K562 (cell line): ENCODE data around the gene RAB38. TPM values are rescaled to one million over a fixed set of nuclear protein-coding genes. Genes with fewer than 3 reads are reported as not detected.

Experiments
- NCOA6 ChIP-seq: fragments of 450-650 bp; IDR thresholded peaks from 2 replicates; pipeline ENCODE4 v1.6.1; 2017; ENCODE audit warnings: mild to moderate bottlenecking
- polyA plus RNA-seq, 8 experiments: library from polyadenylated mRNA; depleted of rRNA in 4 of 8; stranded (reverse) in 5 of 8; unstranded in 3 of 8; fragments of >200 nt; fragmentation: Nextera tagmentation in 2 of 8; fragmentation: Illumina TruSeq in 1 of 8; extraction: Ambion mirVana in 2 of 8; extraction: Trizol in 1 of 8; gene quantifications; 2 replicates each; pipeline versions ENCODE4 v1.2.1 to v1.2.3, GENCODE V29; 2011 to 2014; ENCODE audit warnings: inconsistent platforms in 1 of 8, missing spikeins in 1 of 8
- total RNA-seq, 7 experiments: library from RNA; depleted of rRNA in 6 of 7; stranded (reverse); fragments of >200 nt in 6 of 7; fragmentation: Illumina TruSeq in 2 of 7; extraction: Trizol in 2 of 7; gene quantifications; 2 replicates each; pipeline versions ENCODE4 v1.2.1 to v1.2.3, GENCODE V29; 2011 to 2021; ENCODE audit warnings: low replicate concordance in 1 of 7
- TF ChIP-seq, protein P1 (sequence below): fragments of 250-450 bp; sonication (Bioruptor Pico); IDR thresholded peaks from 2 replicates; pipeline ENCODE4 v1.5.0; 2021
- TF ChIP-seq, protein P2 (sequence below), 2 experiments: IDR thresholded peaks; 2 replicates each; pipeline ENCODE4 v1.6.1; 2011; ENCODE audit warnings: borderline replicate concordance in 1 of 2, control low read depth in 1 of 2, low read depth in 1 of 2, low read length in 1 of 2, mild to moderate bottlenecking in 1 of 2, mixed read lengths in 1 of 2, moderate library complexity in 1 of 2; ENCODE audit not compliant: insufficient read depth in 1 of 2, insufficient read length in 1 of 2, poor library complexity in 1 of 2, severe bottlenecking in 1 of 2; ENCODE audit errors: extremely low read depth in 1 of 2
- TF ChIP-seq, protein P3 (sequence below): fragments of 250-450 bp; sonication (Bioruptor Pico); IDR thresholded peaks from 2 replicates; pipeline ENCODE4 v1.4.0; 2020
- TF ChIP-seq, protein P4 (sequence below): sonication (generic); formaldehyde crosslinking; IDR thresholded peaks from 2 replicates; pipeline ENCODE4 v1.9.0; 2022; ENCODE audit warnings: mild to moderate bottlenecking, missing genetic modification reagents

Gene RAB38
- total and polyA plus RNA-seq, 9 of the 15 experiments (the other 6 are each of a cell fraction or from before 2014, with no cell fraction given): 0.59 to 2.9 (median 2.2) TPM

DNA sequence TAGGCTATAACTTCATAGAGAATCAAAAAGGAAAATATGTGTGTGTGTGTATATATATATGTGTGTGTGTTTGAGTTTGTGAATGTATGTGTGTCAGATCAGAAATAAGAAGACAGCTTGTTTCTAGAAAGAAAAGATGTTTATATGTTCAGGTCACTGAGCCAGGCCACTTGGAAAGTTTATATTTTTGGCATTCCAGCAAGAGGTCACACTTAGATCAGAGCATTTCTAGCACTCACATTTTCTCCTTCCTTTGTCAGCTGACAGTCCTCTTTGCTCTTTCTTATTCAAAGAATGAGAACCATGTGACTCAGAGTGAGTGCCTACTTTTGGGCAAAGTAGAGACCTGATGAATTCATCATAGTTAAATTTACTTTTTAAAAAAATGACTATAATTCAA, 22.9 kb downstream of the RAB38 start (continued):
- TF ChIP-seq, protein P1, sequence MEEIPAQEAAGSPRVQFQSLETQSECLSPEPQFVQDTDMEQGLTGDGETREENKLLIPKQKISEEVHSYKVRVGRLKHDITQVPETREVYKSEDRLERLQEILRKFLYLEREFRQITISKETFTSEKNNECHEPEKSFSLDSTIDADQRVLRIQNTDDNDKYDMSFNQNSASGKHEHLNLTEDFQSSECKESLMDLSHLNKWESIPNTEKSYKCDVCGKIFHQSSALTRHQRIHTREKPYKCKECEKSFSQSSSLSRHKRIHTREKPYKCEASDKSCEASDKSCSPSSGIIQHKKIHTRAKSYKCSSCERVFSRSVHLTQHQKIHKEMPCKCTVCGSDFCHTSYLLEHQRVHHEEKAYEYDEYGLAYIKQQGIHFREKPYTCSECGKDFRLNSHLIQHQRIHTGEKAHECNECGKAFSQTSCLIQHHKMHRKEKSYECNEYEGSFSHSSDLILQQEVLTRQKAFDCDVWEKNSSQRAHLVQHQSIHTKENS (CRISPR knock-in tag): no peak
- TF ChIP-seq, protein P2, sequence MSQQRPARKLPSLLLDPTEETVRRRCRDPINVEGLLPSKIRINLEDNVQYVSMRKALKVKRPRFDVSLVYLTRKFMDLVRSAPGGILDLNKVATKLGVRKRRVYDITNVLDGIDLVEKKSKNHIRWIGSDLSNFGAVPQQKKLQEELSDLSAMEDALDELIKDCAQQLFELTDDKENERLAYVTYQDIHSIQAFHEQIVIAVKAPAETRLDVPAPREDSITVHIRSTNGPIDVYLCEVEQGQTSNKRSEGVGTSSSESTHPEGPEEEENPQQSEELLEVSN (IDR thresholded peaks at IDR 0.05; ENCODE audit: borderline replicate concordance in 1 of 2, extremely low read depth in 1 of 2, insufficient read depth in 1 of 2, insufficient read length in 1 of 2, low read depth in 1 of 2, low read length in 1 of 2, poor library complexity in 1 of 2, severe bottlenecking in 1 of 2): no peak
- TF ChIP-seq, protein P3, sequence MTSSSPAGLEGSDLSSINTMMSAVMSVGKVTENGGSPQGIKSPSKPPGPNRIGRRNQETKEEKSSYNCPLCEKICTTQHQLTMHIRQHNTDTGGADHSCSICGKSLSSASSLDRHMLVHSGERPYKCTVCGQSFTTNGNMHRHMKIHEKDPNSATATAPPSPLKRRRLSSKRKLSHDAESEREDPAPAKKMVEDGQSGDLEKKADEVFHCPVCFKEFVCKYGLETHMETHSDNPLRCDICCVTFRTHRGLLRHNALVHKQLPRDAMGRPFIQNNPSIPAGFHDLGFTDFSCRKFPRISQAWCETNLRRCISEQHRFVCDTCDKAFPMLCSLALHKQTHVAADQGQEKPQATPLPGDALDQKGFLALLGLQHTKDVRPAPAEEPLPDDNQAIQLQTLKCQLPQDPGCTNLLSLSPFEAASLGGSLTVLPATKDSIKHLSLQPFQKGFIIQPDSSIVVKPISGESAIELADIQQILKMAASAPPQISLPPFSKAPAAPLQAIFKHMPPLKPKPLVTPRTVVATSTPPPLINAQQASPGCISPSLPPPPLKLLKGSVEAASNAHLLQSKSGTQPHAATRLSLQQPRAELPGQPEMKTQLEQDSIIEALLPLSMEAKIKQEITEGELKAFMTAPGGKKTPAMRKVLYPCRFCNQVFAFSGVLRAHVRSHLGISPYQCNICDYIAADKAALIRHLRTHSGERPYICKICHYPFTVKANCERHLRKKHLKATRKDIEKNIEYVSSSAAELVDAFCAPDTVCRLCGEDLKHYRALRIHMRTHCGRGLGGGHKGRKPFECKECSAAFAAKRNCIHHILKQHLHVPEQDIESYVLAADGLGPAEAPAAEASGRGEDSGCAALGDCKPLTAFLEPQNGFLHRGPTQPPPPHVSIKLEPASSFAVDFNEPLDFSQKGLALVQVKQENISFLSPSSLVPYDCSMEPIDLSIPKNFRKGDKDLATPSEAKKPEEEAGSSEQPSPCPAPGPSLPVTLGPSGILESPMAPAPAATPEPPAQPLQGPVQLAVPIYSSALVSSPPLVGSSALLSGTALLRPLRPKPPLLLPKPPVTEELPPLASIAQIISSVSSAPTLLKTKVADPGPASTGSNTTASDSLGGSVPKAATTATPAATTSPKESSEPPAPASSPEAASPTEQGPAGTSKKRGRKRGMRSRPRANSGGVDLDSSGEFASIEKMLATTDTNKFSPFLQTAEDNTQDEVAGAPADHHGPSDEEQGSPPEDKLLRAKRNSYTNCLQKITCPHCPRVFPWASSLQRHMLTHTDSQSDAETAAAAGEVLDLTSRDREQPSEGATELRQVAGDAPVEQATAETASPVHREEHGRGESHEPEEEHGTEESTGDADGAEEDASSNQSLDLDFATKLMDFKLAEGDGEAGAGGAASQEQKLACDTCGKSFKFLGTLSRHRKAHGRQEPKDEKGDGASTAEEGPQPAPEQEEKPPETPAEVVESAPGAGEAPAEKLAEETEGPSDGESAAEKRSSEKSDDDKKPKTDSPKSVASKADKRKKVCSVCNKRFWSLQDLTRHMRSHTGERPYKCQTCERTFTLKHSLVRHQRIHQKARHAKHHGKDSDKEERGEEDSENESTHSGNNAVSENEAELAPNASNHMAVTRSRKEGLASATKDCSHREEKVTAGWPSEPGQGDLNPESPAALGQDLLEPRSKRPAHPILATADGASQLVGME (CRISPR knock-in tag): no peak
- no peak for TF ChIP-seq NCOA6
- TF ChIP-seq, protein P4, sequence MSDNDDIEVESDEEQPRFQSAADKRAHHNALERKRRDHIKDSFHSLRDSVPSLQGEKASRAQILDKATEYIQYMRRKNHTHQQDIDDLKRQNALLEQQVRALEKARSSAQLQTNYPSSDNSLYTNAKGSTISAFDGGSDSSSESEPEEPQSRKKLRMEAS (CRISPR knock-in tag): no peak
